B cell (primary cell): ENCODE measurements around the gene ARFGAP2. TPM values are rescaled to one million over a fixed set of nuclear protein-coding genes. Genes with fewer than 3 reads are reported as not detected.

Experiments
- ATAC-seq: fragments of 200-7000 bp; cut with Tn5 transposase; one replicate; pipeline ENCODE4 v1.10.0; 2021; ENCODE audit warnings: low read depth, mild to moderate bottlenecking, moderate number of reproducible peaks, moderate library complexity
- CTCF ChIA-PET: fragments of 350-600 bp; sonication (Branson Sonifier 250); formaldehyde crosslinking; loops from one replicate; lab custom pipeline; 2021; ENCODE audit warnings: antibody characterized with exemption, inconsistent platforms; lab: Charles Lee
- POLR2A ChIA-PET: fragments of 350-600 bp; sonication (Branson Sonifier 250); formaldehyde crosslinking; loops from one replicate; lab custom pipeline; 2021; ENCODE audit warnings: antibody characterized with exemption; lab: Charles Lee
- DNase-seq: peaks from one replicate; pipeline ENCODE4 v3.0.0; 2013
- H2AFZ ChIP-seq: 2 replicates; pipeline ENCODE4 v1.6.1; 2012; ENCODE audit warnings: mild to moderate bottlenecking, low read depth, low read length; ENCODE audit not compliant: insufficient read depth, poor library complexity, severe bottlenecking
- H3K27ac ChIP-seq, 2 donors: 1 replicate in 1 of 2; 2 replicates in 1 of 2; pipeline ENCODE4 v1.5.1; 2012 to 2013; ENCODE audit warnings: low read length in 2 of 2, mild to moderate bottlenecking in 2 of 2, moderate library complexity in 1 of 2
- H3K27me3 ChIP-seq, 4 experiments: fragments of 200-600 bp in 1 of 4; sonication (generic) in 1 of 4; replicated peaks in 1 of 4; 1 replicate in 2 of 4; 2 replicates in 2 of 4; pipeline versions ENCODE4 v1.6.1 to v1.7.0; 2013 to 2016; ENCODE audit warnings: low read length in 3 of 4, mild to moderate bottlenecking in 2 of 4, mixed read lengths in 1 of 4, moderate library complexity in 1 of 4; ENCODE audit not compliant: insufficient read depth in 4 of 4, control insufficient read depth in 3 of 4; ENCODE audit errors: control extremely low read depth in 1 of 4
- H3K36me3 ChIP-seq, 2 experiments: replicated peaks in 1 of 2; 1 replicate in 1 of 2; 2 replicates in 1 of 2; pipeline versions ENCODE4 v1.6.1 to v1.7.1; 2013; ENCODE audit warnings: low read length in 1 of 2; ENCODE audit not compliant: insufficient read depth in 2 of 2, control insufficient read depth in 1 of 2; ENCODE audit errors: control extremely low read depth in 1 of 2, extremely low read depth in 1 of 2
- H3K4me1 ChIP-seq, 2 donors: fragments of 200-600 bp in 1 of 2; sonication (generic) in 1 of 2; 1 replicate in 1 of 2; 2 replicates in 1 of 2; pipeline versions ENCODE4 v1.5.1 to v1.6.1; 2013 to 2017; ENCODE audit warnings: low read length in 2 of 2; ENCODE audit not compliant: control insufficient read depth in 2 of 2, insufficient read depth in 2 of 2
- H3K4me2 ChIP-seq: replicated peaks from 2 replicates; pipeline ENCODE3; 2012; ENCODE audit warnings: mild to moderate bottlenecking, low read depth, low read length; ENCODE audit not compliant: poor library complexity, severe bottlenecking
- H3K4me3 ChIP-seq, 5 experiments: fragments of 200-600 bp in 1 of 5; sonication (generic) in 1 of 5; 1 replicate in 3 of 5; 2 replicates in 2 of 5; pipeline versions ENCODE4 v1.5.1 to v1.7.0; 2011 to 2016; ENCODE audit warnings: low read length in 4 of 5, mild to moderate bottlenecking in 4 of 5, low read depth in 2 of 5, control low read depth in 1 of 5, moderate library complexity in 1 of 5; ENCODE audit not compliant: insufficient read depth in 1 of 5; ENCODE audit errors: control extremely low read depth in 1 of 5, extremely low read depth in 1 of 5
- H3K79me2 ChIP-seq: fragments of 200-600 bp; sonication (generic); one replicate; pipeline ENCODE4 v1.6.0; 2016; ENCODE audit warnings: low read length; ENCODE audit not compliant: control insufficient read depth, insufficient read depth
- H3K9ac ChIP-seq: fragments of 200-600 bp; sonication (generic); 2 replicates; pipeline ENCODE4 v1.6.1; 2017; ENCODE audit warnings: mild to moderate bottlenecking, low read length, moderate library complexity
- H3K9me3 ChIP-seq, 3 donors: one replicate each; pipeline versions ENCODE4 v1.6.1 to v1.7.1; 2013; ENCODE audit warnings: low read length in 2 of 3; ENCODE audit not compliant: control insufficient read depth in 2 of 3, insufficient read depth in 1 of 3; ENCODE audit errors: control extremely low read depth in 1 of 3
- H4K20me1 ChIP-seq: 2 replicates; pipeline ENCODE4 v1.6.0; 2012; ENCODE audit warnings: mild to moderate bottlenecking, low read length; ENCODE audit not compliant: insufficient read depth, control insufficient read depth, poor library complexity, severe bottlenecking
- H3K27ac Mint-ChIP-seq: one replicate; pipeline ENCODE4 v1.8.0; 2021; ENCODE audit warnings: mixed read lengths
- H3K27me3 Mint-ChIP-seq: one replicate; pipeline ENCODE4 v1.8.0; 2021; ENCODE audit warnings: mixed read lengths
- H3K4me1 Mint-ChIP-seq: one replicate; pipeline ENCODE4 v1.8.0; 2021; ENCODE audit warnings: mixed read lengths
- H3K4me3 Mint-ChIP-seq: one replicate; pipeline ENCODE4 v1.8.0; 2021; ENCODE audit warnings: mixed read lengths
- H3K9me3 Mint-ChIP-seq: one replicate; pipeline ENCODE4 v1.8.0; 2022; ENCODE audit warnings: mixed read lengths; ENCODE audit not compliant: insufficient read depth
- EZH2 ChIP-seq: IDR thresholded peaks from 2 replicates; pipeline ENCODE4 v1.6.1; 2012; ENCODE audit warnings: borderline replicate concordance, low read depth, mild to moderate bottlenecking, moderate library complexity, low read length; ENCODE audit not compliant: insufficient read depth, poor library complexity, severe bottlenecking
- WGBS: methylation state at CpG from one replicate; pipeline ENCODE4 v1.1.5; 2013; ENCODE audit warnings: missing lambda C conversion rate; ENCODE audit not compliant: insufficient coverage; 5-methylcytosine and 5-hydroxymethylcytosine counted together
- intact Hi-C: fragments of 100-400 bp; cut with micrococcal nuclease; formaldehyde crosslinking; loops from one replicate; pipeline ENCODE4 v1.10.0; 2022
- polyA plus RNA-seq: library from polyadenylated mRNA; depleted of rRNA; stranded (reverse); fragments of >200 nt; gene quantifications from 2 replicates; pipeline ENCODE4 v1.2.3, GENCODE V29; 2012
- total RNA-seq, 2 donors: library from RNA; stranded (reverse); fragments of 120-200 nt in 1 of 2; gene quantifications; 1 replicate in 1 of 2; 2 replicates in 1 of 2; pipeline versions ENCODE4 v1.2.3 to v1.2.4, GENCODE V29; 2013 to 2022
- TF ChIP-seq, protein P1 (sequence below): fragments of 200-600 bp; IDR thresholded peaks from one replicate; pipeline ENCODE4 v1.8.0; 2022; ENCODE audit warnings: antibody characterized with exemption, mild to moderate bottlenecking

ARFGAP2 gene
- total and polyA plus RNA-seq, 2 donors (not counting 1 experiment from before 2014, with no cell fraction given), result 141 to 200 TPM

GRCh38 chr11:47148903-47149531 is 27.7 kb downstream of the ARFGAP2 start:
- no peak overlapping the region for H3K4me3 Mint-ChIP-seq
- H3K4me1 Mint-ChIP-seq, result peaks cover 19% of the 10 kb centered on the region
- WGBS, result 94% methylated on average over 9 of the region's 10 CpGs
- Histone ChIP-seq H3K9ac (no peak overlapping the region), H3K9me3 (no peaks in the 10 kb centered on the region), H3K4me1 (peaks cover 9 to 18% of the 10 kb centered on the region in 2 donors), H3K27me3 (no peaks in the 10 kb centered on the region), H3K27ac (no peak overlapping the region), H2AFZ (no peak overlapping the region), H3K4me2 (no peak overlapping the region), H4K20me1 (no peaks in the 10 kb centered on the region), H3K4me3 (no peak overlapping the region), H3K36me3 (no peaks in the 10 kb centered on the region), H3K79me2 (no peaks in the 10 kb centered on the region)
- H3K9me3 Mint-ChIP-seq, result no peaks in the 10 kb centered on the region
- DNase-seq, result no peak
- ChIA-PET CTCF (interaction anchor here (1.5 kb wide), 1 partner anchor 12 kb away, joined by 3 read pairs; no protein-coding TSS in a partner anchor), POLR2A (no interaction called here)
- no peak for ATAC-seq
- H3K27ac Mint-ChIP-seq, result no peak overlapping the region
- H3K27me3 Mint-ChIP-seq, result no peaks in the 10 kb centered on the region
- no peak for TF ChIP-seq EZH2
- TF ChIP-seq, protein P1, sequence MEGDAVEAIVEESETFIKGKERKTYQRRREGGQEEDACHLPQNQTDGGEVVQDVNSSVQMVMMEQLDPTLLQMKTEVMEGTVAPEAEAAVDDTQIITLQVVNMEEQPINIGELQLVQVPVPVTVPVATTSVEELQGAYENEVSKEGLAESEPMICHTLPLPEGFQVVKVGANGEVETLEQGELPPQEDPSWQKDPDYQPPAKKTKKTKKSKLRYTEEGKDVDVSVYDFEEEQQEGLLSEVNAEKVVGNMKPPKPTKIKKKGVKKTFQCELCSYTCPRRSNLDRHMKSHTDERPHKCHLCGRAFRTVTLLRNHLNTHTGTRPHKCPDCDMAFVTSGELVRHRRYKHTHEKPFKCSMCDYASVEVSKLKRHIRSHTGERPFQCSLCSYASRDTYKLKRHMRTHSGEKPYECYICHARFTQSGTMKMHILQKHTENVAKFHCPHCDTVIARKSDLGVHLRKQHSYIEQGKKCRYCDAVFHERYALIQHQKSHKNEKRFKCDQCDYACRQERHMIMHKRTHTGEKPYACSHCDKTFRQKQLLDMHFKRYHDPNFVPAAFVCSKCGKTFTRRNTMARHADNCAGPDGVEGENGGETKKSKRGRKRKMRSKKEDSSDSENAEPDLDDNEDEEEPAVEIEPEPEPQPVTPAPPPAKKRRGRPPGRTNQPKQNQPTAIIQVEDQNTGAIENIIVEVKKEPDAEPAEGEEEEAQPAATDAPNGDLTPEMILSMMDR, result no peak
- intact Hi-C loops, result no loop called here

DNA sequence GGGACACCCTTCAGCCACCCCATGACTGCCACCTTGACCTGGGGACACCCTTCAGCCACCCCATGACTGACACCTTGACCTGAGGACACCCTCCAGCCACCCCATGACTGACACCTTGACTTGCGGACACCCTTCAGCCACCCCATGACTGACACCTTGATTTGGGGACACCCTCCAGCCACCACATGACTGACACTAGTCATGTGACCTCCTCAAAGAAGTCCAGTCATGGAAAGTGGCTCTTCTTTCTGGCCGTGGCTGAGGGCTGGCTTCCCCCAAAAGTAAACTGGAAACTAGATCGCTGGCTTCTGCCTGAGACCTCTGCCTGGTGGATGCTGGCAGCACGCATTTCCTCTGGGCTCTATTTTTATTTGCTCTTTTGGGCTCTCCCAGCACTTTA is 28.4 kb downstream of the ARFGAP2 start:
- Histone ChIP-seq H4K20me1 (no peaks in the 10 kb centered on the region), H2AFZ (no peak overlapping the region), H3K36me3 (no peaks in the 10 kb centered on the region), H3K27me3 (no peaks in the 10 kb centered on the region), H3K4me2 (no peak overlapping the region), H3K79me2 (no peaks in the 10 kb centered on the region), H3K9me3 (no peaks in the 10 kb centered on the region), H3K4me3 (no peak overlapping the region), H3K9ac (no peak overlapping the region), H3K4me1 (peaks cover 9 to 18% of the 10 kb centered on the region in 2 donors), H3K27ac (no peak overlapping the region)
- ATAC-seq (no peak), DNase-seq (no peak)
- WGBS, result 89% methylated on average over 4 of the region's 4 CpGs
- Mint-ChIP-seq H3K27ac (no peak overlapping the region), H3K9me3 (no peaks in the 10 kb centered on the region), H3K4me1 (peaks cover 17% of the 10 kb centered on the region), H3K4me3 (no peak overlapping the region), H3K27me3 (no peaks in the 10 kb centered on the region)
- POLR2A ChIA-PET, result no interaction called here
- no peak for TF ChIP-seq EZH2
- TF ChIP-seq, protein P1, result no peak
- CTCF ChIA-PET, result no interaction called here
- intact Hi-C loops, result no loop called here
